ENCODE measurements around the gene RNF220. TPM values are rescaled to one million over a fixed set of nuclear protein-coding genes. Genes with fewer than 3 reads are reported as not detected.

The RNF220 gene
- polyA plus RNA-seq, 1 of the 3 experiments (the other 2 are of a cell fraction): 83.7 TPM

GRCh38 chr1:44464361-44464760 lies 59.3 kb downstream of the RNF220 start:
- no peaks in the 10 kb centered on the region for H4K20me1 ChIP-seq (ENCODE audit: insufficient read depth)
- TF ChIP-seq MXI1 (IDR thresholded peaks at IDR 0.05; ENCODE audit: low read depth, low read length): no peak
- no peak for TF ChIP-seq REST (IDR thresholded peaks at IDR 0.05; ENCODE audit: low read depth, low read length)
- TF ChIP-seq USF2 (IDR thresholded peaks at IDR 0.05; ENCODE audit: borderline replicate concordance, low read depth, low read length): no peak
- TF ChIP-seq RFX5 (IDR thresholded peaks at IDR 0.05; ENCODE audit: low read length): no peak
- TF ChIP-seq EZH2phosphoT487 (IDR thresholded peaks at IDR 0.05; ENCODE audit: borderline replicate concordance, low read depth): no peak
- no peak for TF ChIP-seq JUND (IDR thresholded peaks at IDR 0.05)
- no peak for TF ChIP-seq FOXJ3 (CRISPR knock-in tag; IDR thresholded peaks at IDR 0.05)
- no peak for TF ChIP-seq TCF12 (IDR thresholded peaks at IDR 0.05)
- no peak for TF ChIP-seq ZBTB33 (IDR thresholded peaks at IDR 0.05; ENCODE audit: borderline replicate concordance, low read depth)
- no peak overlapping the region for H3K4me2 ChIP-seq
- H3K79me2 ChIP-seq (ENCODE audit: insufficient read depth): no peaks in the 10 kb centered on the region
- CTCF ChIA-PET: interaction anchor here (0.8 to 1.4 kb wide), 3 partner anchors 24 to 108 kb away, joined by 3 read pairs; no protein-coding TSS in a partner anchor
- no peak overlapping the region for H2AFZ ChIP-seq (ENCODE audit: low read depth)
- no peaks in the 10 kb centered on the region for H3K36me3 ChIP-seq (replicated peaks in 1 of 2; ENCODE audit: control insufficient read depth in 1 of 2, insufficient read depth in 2 of 2, low read length in 1 of 2)
- H3K9me3 ChIP-seq: no peaks in the 10 kb centered on the region
- no peak overlapping the region for H3K27ac ChIP-seq (ENCODE audit: low read depth in 2 of 2, low read length in 1 of 2)
- WGBS (ENCODE audit: low lambda C conversion rate): 16% methylated on average over 3 of the region's 3 CpGs
- DNase-seq: no peak
- H3K4me3 ChIP-seq (ENCODE audit: low read depth in 2 of 2, low read length in 1 of 2): no peak overlapping the region
- no peaks in the 10 kb centered on the region for H3K9me2 ChIP-seq
- no peak overlapping the region for H3K9ac ChIP-seq
- POLR2A ChIA-PET: no interaction called here
- peaks cover 20% of the 10 kb centered on the region; the same call in 1 of the 2 replicates for H3K27me3 ChIP-seq (ENCODE audit: insufficient read depth)
- H3K4me1 ChIP-seq (ENCODE audit: control insufficient read depth in 1 of 2, insufficient read depth in 2 of 2, low read depth in 1 of 2, low read length in 1 of 2): no peaks in the 10 kb centered on the region
- no peaks in the 10 kb centered on the region for H3F3A ChIP-seq (replicated peaks; ENCODE audit: insufficient read depth)

- DNase-seq: no peak
- POLR2A ChIA-PET: no interaction called here
- H3K27me3 ChIP-seq (ENCODE audit: insufficient read depth): peaks cover 19% of the 10 kb centered on the region; the same call in 1 of the 2 replicates
- H2AFZ ChIP-seq (ENCODE audit: low read depth): no peak overlapping the region
- TF ChIP-seq RCOR1 (IDR thresholded peaks at IDR 0.05; ENCODE audit: low read length): no peak
- TF ChIP-seq TAF1 (IDR thresholded peaks at IDR 0.05; ENCODE audit: borderline replicate concordance, low read depth, low read length): no peak
- TF ChIP-seq ELF1 (IDR thresholded peaks at IDR 0.05): no peak
- no peaks in the 10 kb centered on the region for H4K20me1 ChIP-seq (ENCODE audit: insufficient read depth)
- H3K79me2 ChIP-seq (ENCODE audit: insufficient read depth): no peaks in the 10 kb centered on the region
- H3K9me3 ChIP-seq: no peaks in the 10 kb centered on the region
- no peaks in the 10 kb centered on the region for H3K4me1 ChIP-seq (ENCODE audit: control insufficient read depth in 1 of 2, insufficient read depth in 2 of 2, low read depth in 1 of 2, low read length in 1 of 2)
- H3K4me3 ChIP-seq (ENCODE audit: low read depth in 2 of 2, low read length in 1 of 2): no peak overlapping the region
- no peak overlapping the region for H3K9ac ChIP-seq
- H3K27ac ChIP-seq (ENCODE audit: low read depth in 2 of 2, low read length in 1 of 2): no peak overlapping the region
- CTCF ChIA-PET: interaction anchor here (0.8 to 1.3 kb wide), 2 partner anchors 87 to 128 kb away, joined by 3 to 5 read pairs; no protein-coding TSS in a partner anchor
- WGBS (ENCODE audit: low lambda C conversion rate): 26% methylated on average over 4 of the region's 4 CpGs
- H3F3A ChIP-seq (replicated peaks; ENCODE audit: insufficient read depth): no peaks in the 10 kb centered on the region
- no peaks in the 10 kb centered on the region for H3K36me3 ChIP-seq (replicated peaks in 1 of 2; ENCODE audit: control insufficient read depth in 1 of 2, insufficient read depth in 2 of 2, low read length in 1 of 2)
- no peaks in the 10 kb centered on the region for H3K9me2 ChIP-seq
- no peak overlapping the region for H3K4me2 ChIP-seq
Observed at GRCh38 chr1:44467566-44467965, 62.5 kb downstream of the RNF220 start.

Measured in SK-N-SH (cell line).